KMS-11 (cell line): Measurements from ENCODE around the gene NUB1.

ENCODE experiments used
- H2AFZ ChIP-seq: fragments of 200-600 bp; sonication (generic); 2 replicates; pipeline ENCODE4 v1.6.1; 2016; ENCODE audit warnings: antibody characterized with exemption, mixed run types, low read depth
- H3K27ac ChIP-seq: fragments of 200-600 bp; sonication (generic); 2 replicates; pipeline ENCODE4 v1.6.1; 2016; ENCODE audit warnings: mild to moderate bottlenecking, mixed run types
- H3K27me3 ChIP-seq: fragments of 200-600 bp; sonication (generic); 2 replicates; pipeline ENCODE4 v1.6.1; 2017; ENCODE audit warnings: mild to moderate bottlenecking, low read depth, mixed run types, moderate library complexity; ENCODE audit not compliant: insufficient read depth
- H3K36me3 ChIP-seq: fragments of 200-600 bp; sonication (generic); 2 replicates; pipeline ENCODE4 v1.6.1; 2017; ENCODE audit warnings: mild to moderate bottlenecking, mixed run types; ENCODE audit not compliant: insufficient read depth
- H3K4me1 ChIP-seq: fragments of 200-600 bp; sonication (generic); 2 replicates; pipeline ENCODE4 v1.6.1; 2016; ENCODE audit warnings: mild to moderate bottlenecking, low read depth, mixed run types; ENCODE audit not compliant: poor library complexity, severe bottlenecking
- H3K4me2 ChIP-seq: fragments of 200-600 bp; sonication (generic); 2 replicates; pipeline ENCODE4 v1.7.0; 2016; ENCODE audit warnings: mild to moderate bottlenecking, mixed run types
- H3K4me3 ChIP-seq: fragments of 200-600 bp; sonication (generic); IDR thresholded peaks from 2 replicates; pipeline ENCODE4 v1.6.1; 2017; ENCODE audit warnings: low read depth, low read length, mixed read lengths; ENCODE audit not compliant: insufficient read depth
- H3K79me2 ChIP-seq: fragments of 200-600 bp; sonication (generic); 2 replicates; pipeline ENCODE4 v1.6.1; 2016; ENCODE audit warnings: low read depth, mixed run types; ENCODE audit not compliant: insufficient read depth
- H3K9ac ChIP-seq: fragments of 200-600 bp; sonication (generic); 2 replicates; pipeline ENCODE4 v1.6.1; 2016; ENCODE audit warnings: mild to moderate bottlenecking, mixed run types
- H4K20me1 ChIP-seq: fragments of 200-600 bp; sonication (generic); 2 replicates; pipeline ENCODE4 v1.6.1; 2016; ENCODE audit warnings: mild to moderate bottlenecking, mixed run types; ENCODE audit not compliant: insufficient read depth
- TF ChIP-seq, protein P1 (sequence below): fragments of 200-600 bp; sonication (generic); conservative IDR thresholded peaks from 2 replicates; pipeline ENCODE4 v1.6.1; 2017; ENCODE audit warnings: low read depth, mild to moderate bottlenecking, antibody characterized with exemption, low read length, moderate library complexity, mixed read lengths

NUB1 gene

DNA sequence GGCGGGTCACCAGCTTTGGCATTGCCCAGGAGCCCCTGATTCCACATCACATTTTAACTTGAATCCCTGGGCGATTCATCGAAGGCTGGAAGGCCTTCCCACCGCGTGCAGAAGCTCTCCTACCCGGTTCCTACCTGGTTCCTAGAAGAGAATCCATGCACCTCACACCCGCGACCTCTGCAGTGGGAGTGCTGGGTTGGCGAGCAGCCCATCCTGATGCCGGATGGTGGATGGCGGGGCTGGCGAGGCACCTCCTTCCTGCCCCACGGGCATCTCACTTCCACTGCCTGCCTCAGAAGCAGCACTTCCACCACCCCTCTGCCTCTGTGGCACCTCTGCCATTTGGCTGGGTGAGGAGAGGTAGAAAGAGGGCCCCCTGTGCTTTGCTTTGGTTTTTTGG, 32.0 kb downstream of the NUB1 start:
- H3K4me1 ChIP-seq, result peaks cover 13% of the 10 kb centered on the region
- H3K4me2 ChIP-seq, result no peak overlapping the region
- H2AFZ ChIP-seq, result no peak overlapping the region
- no peak overlapping the region for H3K4me3 ChIP-seq
- H4K20me1 ChIP-seq, result no peaks in the 10 kb centered on the region
- no peaks in the 10 kb centered on the region for H3K79me2 ChIP-seq
- TF ChIP-seq, protein P1, sequence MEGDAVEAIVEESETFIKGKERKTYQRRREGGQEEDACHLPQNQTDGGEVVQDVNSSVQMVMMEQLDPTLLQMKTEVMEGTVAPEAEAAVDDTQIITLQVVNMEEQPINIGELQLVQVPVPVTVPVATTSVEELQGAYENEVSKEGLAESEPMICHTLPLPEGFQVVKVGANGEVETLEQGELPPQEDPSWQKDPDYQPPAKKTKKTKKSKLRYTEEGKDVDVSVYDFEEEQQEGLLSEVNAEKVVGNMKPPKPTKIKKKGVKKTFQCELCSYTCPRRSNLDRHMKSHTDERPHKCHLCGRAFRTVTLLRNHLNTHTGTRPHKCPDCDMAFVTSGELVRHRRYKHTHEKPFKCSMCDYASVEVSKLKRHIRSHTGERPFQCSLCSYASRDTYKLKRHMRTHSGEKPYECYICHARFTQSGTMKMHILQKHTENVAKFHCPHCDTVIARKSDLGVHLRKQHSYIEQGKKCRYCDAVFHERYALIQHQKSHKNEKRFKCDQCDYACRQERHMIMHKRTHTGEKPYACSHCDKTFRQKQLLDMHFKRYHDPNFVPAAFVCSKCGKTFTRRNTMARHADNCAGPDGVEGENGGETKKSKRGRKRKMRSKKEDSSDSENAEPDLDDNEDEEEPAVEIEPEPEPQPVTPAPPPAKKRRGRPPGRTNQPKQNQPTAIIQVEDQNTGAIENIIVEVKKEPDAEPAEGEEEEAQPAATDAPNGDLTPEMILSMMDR, result no peak
- H3K27ac ChIP-seq, result no peak overlapping the region
- H3K9ac ChIP-seq, result no peak overlapping the region
- no peaks in the 10 kb centered on the region for H3K36me3 ChIP-seq
- no peaks in the 10 kb centered on the region for H3K27me3 ChIP-seq

DNA sequence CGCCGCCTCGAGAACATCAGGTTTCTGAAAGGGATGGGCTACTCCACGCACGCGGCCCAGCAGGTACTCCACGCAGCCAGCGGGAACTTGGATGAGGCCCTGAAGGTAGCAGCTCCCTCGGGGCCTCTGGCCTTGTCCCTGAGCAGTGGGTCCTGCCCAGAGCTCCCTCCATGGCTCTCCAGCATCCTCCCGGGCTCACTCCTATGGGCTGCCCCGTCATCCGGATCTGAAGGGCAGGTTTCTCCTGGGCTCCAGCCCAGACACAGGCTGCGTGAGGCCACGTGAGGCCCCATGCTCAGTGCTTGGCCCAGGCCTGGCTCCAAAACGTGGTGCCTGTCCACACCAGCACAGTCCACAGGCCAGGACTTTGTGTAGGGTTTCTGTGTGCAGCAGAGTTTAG, 32.5 kb downstream of the NUB1 start:
- H3K27me3 ChIP-seq, result no peaks in the 10 kb centered on the region
- peaks cover 7% of the 10 kb centered on the region for H3K4me1 ChIP-seq
- H3K27ac ChIP-seq, result no peak overlapping the region
- H3K4me2 ChIP-seq, result no peak overlapping the region
- no peaks in the 10 kb centered on the region for H3K36me3 ChIP-seq
- H3K9ac ChIP-seq, result no peak overlapping the region
- no peaks in the 10 kb centered on the region for H3K79me2 ChIP-seq
- TF ChIP-seq, protein P1, result no peak
- H2AFZ ChIP-seq, result no peak overlapping the region
- no peak overlapping the region for H3K4me3 ChIP-seq
- no peaks in the 10 kb centered on the region for H4K20me1 ChIP-seq

DNA sequence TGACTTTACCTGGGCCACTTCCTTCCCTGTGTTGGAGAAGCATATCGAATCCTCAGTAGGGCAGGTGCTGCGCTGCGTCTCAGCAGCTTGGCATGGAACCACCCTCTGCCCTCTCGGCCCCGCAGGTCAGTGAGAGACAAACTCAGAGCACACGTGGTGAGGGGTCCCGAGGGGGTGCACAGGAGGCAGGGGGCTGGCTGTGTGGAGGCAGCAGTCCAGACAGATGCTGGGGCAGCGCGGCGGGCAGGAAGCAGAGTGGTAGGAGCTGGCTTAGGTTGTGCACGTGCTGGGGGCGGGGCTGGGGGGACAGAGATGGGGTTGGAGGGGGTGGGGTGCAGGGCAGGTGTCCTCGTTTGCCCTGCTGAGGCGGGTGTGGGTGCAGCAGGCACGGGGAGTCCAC, 33.1 kb downstream of the NUB1 start:
- TF ChIP-seq, protein P1, result no peak
- Histone ChIP-seq H3K4me3 (no peak overlapping the region), H3K4me2 (no peak overlapping the region), H3K4me1 (peaks cover 4% of the 10 kb centered on the region), H3K79me2 (no peaks in the 10 kb centered on the region), H4K20me1 (no peaks in the 10 kb centered on the region), H3K27ac (no peak overlapping the region), H3K27me3 (no peaks in the 10 kb centered on the region), H3K36me3 (no peaks in the 10 kb centered on the region), H2AFZ (no peak overlapping the region), H3K9ac (no peak overlapping the region)

DNA sequence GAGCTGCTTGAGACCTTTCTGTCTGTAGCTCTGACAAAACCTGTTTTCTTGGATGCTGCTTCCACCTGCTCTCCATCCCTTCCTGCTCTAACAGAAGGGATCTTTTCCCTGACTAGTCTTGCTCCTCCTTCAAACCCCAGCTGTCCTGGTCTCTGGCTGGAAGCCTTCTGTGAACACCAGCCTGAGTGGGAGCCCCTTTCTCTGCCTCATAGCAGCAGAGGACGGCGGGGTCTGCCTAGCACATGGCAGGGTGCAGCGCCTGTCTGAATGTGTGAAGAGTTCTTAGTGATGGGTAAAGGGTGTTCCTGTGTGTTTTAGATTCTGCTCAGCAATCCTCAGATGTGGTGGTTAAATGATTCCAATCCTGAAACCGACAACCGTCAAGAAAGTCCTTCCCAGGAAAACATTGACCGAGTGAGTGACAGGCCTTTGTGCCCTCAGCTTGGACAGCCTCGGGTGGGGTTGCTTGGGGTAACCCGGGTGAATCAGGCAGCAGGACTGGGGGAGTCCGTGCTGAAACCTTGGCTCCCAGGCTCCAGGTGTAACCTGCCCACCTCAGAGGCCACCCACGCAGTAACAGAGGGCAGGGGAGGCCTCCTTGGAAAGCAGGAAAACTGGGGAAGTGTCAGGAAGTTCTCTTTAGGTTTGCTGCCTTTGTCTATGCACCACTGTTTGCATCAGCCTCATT, 34.1 kb downstream of the NUB1 start:
- TF ChIP-seq, protein P1, result no peak
- no peaks in the 10 kb centered on the region for H4K20me1 ChIP-seq
- H3K36me3 ChIP-seq, result no peaks in the 10 kb centered on the region
- no peak overlapping the region for H3K4me2 ChIP-seq
- H3K4me1 ChIP-seq, result no peaks in the 10 kb centered on the region
- no peak overlapping the region for H3K27ac ChIP-seq
- no peaks in the 10 kb centered on the region for H3K27me3 ChIP-seq
- H3K4me3 ChIP-seq, result no peak overlapping the region
- H3K9ac ChIP-seq, result no peak overlapping the region
- no peaks in the 10 kb centered on the region for H3K79me2 ChIP-seq
- no peak overlapping the region for H2AFZ ChIP-seq
